ENCODE results near the gene TRIP6.
"Not testable (repeated sequence)": the region's sequence is repeated elsewhere in the genome, so short reads cannot be mapped to it uniquely, and the experiment has no call there.

TRIP6 gene

GRCh38 chr7:100837099-100837836, 29.9 kb upstream of the TRIP6 start:
- peak; percentile 92 for DNase-seq (ENCODE audit: low spot score)

- no peak for DNase-seq (ENCODE audit: low spot score)
Measured at GRCh38 chr7:100839361-100839760, 27.8 kb upstream of the TRIP6 start.

GRCh38 chr7:100840470-100841100, 26.6 kb upstream of the TRIP6 start:
- DNase-seq (ENCODE audit: low spot score): no peak

GRCh38 chr7:100847360-100847759, 19.8 kb upstream of the TRIP6 start:
- peak; percentile 0 for DNase-seq (ENCODE audit: low spot score)

GRCh38 chr7:100852048-100852872, 14.9 kb upstream of the TRIP6 start, which contains the start of gene SLC12A9:
TSS of gene SLC12A9 (plus strand) at chr7:100852713. CDS start at chr7:100854198, 1,485 bp downstream.
- DNase-seq (ENCODE audit: low spot score): peak; percentile 98

GRCh38 chr7:100854146-100854895, 12.9 kb upstream of the TRIP6 start:
- peak; percentile 2 for DNase-seq (ENCODE audit: low spot score)

GRCh38 chr7:100854899-100855298, 12.3 kb upstream of the TRIP6 start:
- not testable (repeated sequence) for DNase-seq (ENCODE audit: low spot score)

GRCh38 chr7:100855515-100855914, 11.7 kb upstream of the TRIP6 start:
- peak; percentile 0 for DNase-seq (ENCODE audit: low spot score)

GRCh38 chr7:100856871-100857282, 10.3 kb upstream of the TRIP6 start:
- DNase-seq (ENCODE audit: low spot score): peak; percentile 2

GRCh38 chr7:100859856-100860255, 7.3 kb upstream of the TRIP6 start:
- peak; percentile 2 for DNase-seq (ENCODE audit: low spot score)

- DNase-seq (ENCODE audit: low spot score): no peak
Measured at GRCh38 chr7:100860702-100861615, 6.2 kb upstream of the TRIP6 start.

- no peak for DNase-seq (ENCODE audit: low spot score)
Measured at GRCh38 chr7:100861616-100861985, 5.6 kb upstream of the TRIP6 start.

- no peak for DNase-seq (ENCODE audit: low spot score)
Measured at GRCh38 chr7:100863406-100863950, 3.7 kb upstream of the TRIP6 start.

GRCh38 chr7:100864263-100864845, 2.8 kb upstream of the TRIP6 start:
- DNase-seq (ENCODE audit: low spot score): no peak

- no peak for DNase-seq (ENCODE audit: low spot score)
Measured at GRCh38 chr7:100865372-100865911, 1.7 kb upstream of the TRIP6 start.

- DNase-seq (ENCODE audit: low spot score): no peak
Measured at GRCh38 chr7:100865938-100866728, 1.1 kb upstream of the TRIP6 start.

GRCh38 chr7:100866729-100867039, 503 bp upstream of the TRIP6 start:
- DNase-seq (ENCODE audit: low spot score): no peak

- no peak for DNase-seq (ENCODE audit: low spot score)
Measured at GRCh38 chr7:100867776-100868485, 744 bp downstream of the TRIP6 start.
